HL-60/S4 treated with phorbol 12-myristate 13-acetate at 8.2 ng/mL for 4 days and 3 days (cell line): ENCODE results near the gene GLYATL1.

Experiments
- in situ Hi-C: fragments of 300-500 bp; cut with MboI; formaldehyde crosslinking; loops from 2 replicates; pipeline ENCODE4 v1.15.0; 2022; ENCODE audit warnings: low sequenced_read_pairs

GLYATL1 gene, protein sequence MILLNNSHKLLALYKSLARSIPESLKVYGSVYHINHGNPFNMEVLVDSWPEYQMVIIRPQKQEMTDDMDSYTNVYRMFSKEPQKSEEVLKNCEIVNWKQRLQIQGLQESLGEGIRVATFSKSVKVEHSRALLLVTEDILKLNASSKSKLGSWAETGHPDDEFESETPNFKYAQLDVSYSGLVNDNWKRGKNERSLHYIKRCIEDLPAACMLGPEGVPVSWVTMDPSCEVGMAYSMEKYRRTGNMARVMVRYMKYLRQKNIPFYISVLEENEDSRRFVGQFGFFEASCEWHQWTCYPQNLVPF

DNA sequence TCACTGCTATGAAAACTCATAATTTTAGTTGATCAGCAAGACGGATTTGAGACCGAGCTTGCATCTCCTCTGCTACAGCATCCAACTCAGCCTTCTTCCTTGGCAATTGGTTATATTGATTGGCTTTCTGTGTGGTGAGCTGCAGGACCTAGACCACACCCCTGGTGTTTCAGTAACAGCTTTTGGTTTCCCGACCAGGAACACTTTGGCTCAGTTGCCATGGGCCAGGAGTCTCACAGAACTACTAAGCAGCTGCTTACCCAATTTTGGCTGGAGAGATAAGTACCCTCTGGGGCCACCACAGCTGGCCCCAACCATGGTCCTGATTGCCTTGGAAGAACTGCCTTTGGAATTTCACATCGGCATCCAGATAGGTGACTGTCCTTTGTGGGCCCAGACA, at the start of gene GLYATL1:
Gene GLYATL1 (plus strand): TSS at position 212 of the 400 bp plus-strand sequence. CDS start 7,600 bp downstream, outside the sequence.
- in situ Hi-C loops, result no loop called here

GRCh38 chr11:58893899-58894298, 45.4 kb upstream of the GLYATL1 start:
- in situ Hi-C loops, result no loop called here

DNA sequence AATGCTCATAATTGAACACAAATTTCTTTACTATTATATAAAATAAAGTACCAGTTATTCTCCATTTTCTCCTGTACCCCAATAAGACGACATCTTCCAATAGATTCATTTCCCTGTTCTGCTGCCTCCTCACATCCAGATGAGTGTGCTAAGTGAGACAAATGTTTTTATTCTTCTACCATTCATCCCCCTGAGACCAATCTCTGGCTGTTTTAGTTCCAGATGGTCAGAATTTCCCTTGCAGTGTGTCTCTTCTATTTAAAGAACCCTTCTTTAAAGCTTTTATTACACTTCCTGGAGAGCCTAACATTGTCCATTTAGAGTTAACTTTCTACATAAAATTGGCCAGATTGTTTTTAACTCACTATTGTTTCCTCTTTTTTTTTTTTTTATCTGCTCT, 41.2 kb upstream of the GLYATL1 start:
- in situ Hi-C loops, result no loop called here

DNA sequence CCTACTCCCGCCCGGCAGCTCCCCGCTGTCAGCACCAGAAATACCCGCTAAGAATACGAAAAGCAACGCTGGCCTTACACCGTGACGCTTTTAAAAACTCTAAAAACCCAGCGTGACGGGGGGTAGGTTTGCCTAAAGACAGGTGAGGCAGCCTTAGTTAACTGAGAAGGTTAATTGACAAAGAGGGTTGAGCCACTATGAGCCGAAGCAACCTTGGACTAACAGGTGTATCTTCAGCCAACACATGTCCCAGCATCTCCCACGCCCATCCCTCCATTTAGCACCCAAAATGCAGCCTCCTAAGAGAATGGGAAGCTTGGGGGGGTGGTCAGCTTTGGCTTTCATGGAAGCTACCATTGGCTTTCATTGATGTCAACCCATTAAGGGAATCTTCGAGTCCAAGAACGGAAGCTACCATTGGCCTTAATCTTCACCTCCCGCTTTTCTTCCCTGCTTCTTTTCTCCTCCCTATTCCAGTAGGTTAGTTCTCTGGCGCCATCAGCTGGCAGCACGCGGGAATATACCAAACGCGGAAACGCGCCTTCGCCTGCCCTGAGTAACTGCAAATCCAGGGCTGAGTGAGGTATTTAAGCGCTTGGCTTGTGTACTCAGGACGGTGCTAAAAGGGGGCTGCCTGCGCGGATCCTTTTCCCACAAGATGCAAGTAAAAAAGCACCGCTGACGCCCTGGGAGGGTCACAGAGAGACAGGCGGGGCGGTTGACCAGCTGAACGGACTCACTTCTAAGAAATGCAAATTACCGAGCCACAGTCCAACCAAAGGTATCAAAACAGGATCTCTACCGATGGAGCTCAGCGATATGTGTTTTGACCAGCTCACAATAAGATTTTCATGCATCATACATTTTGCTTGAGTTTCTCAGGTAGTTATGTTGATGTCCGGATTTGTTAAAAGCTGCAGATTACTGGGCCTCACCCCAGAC, 38.5 kb upstream of the GLYATL1 start:
- in situ Hi-C loops, result no loop called here

DNA sequence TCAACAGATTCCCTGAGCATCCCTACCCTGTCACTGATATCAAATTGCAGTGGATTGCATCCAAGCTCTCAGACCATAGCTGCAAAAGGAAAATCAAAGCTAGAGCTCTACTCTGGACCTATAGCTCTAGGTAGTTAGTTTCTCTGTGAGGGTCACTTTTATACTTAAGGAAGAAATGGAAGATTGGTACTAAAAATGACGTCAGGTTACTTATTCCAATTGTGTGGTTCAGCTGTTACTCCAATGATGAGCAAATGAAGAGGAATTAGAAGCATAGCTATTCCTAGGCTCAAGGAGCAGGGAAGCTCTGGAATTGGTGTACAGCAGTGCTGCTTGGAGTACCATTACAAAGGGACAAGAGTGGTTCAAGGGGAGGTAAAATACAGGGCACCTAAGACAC, 36.4 kb upstream of the GLYATL1 start:
- in situ Hi-C loops, result no loop called here

DNA sequence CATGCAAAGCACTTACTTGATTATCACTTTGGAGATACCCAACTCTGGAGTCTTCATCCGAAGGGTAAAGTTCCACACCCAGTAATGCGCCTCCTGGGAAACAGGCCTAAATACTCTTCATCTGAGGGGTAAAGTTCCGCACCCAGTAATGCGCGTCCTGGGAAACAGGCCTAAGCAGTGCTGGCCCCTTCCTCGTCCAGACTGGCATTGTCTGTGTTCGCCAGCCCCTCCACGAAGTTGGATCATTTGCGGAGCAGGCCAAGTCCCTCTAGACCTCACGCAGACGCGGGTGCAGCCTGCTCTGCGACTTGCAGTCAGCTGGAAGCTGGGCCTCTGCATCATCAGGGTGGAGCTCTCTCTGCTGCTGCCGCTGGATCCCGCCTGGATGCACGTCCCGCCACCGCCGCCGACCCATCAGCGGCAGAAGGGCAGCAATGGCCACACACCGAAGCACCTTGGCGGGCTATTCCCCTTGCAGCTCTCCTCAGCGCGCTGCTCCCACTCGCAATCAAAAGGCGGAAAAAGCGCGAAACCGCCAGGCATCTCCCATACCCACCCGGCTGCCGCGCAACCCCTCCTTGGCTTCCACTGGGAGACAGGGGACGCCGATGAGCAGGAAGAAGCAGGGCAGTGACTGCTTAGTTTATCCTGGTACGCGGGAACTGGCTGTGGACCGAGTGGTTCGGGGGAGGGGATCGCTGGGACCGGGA, 34.1 kb upstream of the GLYATL1 start:
- in situ Hi-C loops, result no loop called here

DNA sequence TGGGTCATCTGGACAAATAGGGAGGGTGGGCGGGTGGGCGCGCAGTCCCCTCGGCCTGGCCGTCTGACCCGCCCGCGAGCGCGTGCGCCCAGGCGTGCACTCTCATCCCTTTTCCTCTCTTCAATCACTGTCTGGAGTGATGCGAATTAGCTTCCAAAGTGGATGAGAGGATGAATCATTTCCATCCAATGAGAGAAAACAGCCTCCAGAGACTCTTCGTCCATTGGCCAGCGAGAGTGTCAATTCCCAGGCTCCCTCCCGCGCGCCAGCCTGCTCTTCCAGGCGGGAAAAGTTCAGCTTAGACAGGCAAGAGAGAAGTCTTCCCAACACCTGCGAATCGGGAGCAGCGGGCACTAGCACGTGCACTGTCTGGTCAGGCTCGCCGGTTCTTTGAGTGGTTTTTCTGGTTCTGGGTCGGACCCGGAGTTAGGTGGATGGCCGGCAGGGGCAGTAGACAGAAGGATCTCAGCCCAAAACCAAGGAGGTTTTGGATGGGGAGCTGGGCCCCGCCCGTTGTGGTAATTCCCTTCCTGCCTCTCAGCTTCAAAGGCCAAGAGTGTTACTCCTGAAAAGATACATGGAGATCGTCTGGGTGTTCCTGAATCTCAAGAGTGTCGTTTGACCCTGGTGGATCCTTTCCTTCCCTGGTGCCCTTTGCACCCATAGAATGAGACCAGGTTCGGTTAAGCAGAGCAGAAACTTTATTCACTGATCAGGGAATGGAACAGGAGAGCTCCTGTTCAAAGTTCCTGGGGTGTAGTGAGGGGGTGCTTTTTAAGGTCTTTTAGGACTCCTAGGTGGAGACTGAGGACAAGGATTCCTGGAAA, 33.4 kb upstream of the GLYATL1 start:
- in situ Hi-C loops, result no loop called here

- in situ Hi-C loops, result no loop called here
Measured at GRCh38 chr11:58907780-58908179, 31.5 kb upstream of the GLYATL1 start.

- in situ Hi-C loops, result no loop called here
Measured at GRCh38 chr11:58912124-58912523, 27.2 kb upstream of the GLYATL1 start.

DNA sequence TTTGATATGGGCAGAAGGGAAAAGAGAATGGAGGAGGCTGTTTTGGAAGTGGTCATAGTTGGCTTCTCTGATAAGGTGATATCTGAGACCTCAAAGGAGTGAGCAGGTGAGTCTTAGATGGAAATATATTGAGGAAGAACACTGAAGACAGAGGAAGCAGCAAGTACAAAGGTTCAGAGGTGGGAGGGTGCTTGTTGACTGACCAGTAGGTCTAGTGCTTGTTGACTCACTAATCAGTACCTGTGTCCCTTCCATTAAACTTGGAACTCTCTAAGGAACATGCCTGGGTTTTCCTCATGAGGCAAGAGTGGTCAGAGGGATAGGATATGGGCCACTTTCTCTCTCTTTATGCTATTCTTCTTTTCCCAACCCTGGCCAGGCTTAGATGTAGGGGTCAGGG, 25.6 kb upstream of the GLYATL1 start:
- in situ Hi-C loops, result no loop called here

GRCh38 chr11:58914821-58915543, 24.3 kb upstream of the GLYATL1 start:
- in situ Hi-C loops, result no loop called here

DNA sequence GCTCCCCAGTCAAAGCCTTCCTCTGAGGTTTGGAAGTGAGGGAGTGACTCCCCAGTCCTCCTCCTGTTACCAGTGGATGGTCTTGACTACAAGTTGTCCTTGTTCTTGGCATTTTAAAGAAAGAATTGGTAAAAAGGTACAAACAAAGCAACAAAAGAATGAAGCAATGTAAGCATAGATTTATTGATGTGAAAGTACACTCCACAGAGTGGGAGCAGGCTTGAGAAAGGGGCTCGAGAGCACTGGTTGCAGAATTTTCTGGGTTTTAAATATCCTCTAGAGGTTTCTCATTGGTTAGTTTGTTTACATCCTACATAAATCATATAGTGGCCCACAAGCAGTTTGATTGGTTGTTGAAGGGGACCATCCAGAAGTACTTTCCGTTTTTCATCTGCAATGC, 22.7 kb upstream of the GLYATL1 start:
- in situ Hi-C loops, result no loop called here

- in situ Hi-C loops, result no loop called here
Measured at GRCh38 chr11:58917159-58917783, 22.0 kb upstream of the GLYATL1 start.

DNA sequence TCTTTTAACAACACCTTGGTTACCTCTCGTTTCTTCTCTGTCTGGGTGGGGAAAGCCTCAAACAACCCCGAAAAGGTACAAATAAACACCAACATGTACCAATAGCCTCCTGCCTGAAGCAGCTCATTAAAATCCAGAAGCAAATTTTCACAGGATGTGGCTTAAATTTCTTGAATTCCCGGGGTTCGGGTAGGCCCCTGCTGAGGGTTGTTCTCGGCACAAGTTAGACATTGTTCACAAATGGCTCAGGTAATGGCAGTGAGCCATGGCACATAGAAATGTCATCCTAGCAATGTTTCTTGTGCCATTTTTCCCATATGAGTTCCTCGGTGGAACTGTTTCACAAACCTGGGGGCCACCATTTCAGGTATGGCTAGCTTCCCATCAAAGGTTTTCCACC, 19.7 kb upstream of the GLYATL1 start:
- in situ Hi-C loops, result no loop called here

GRCh38 chr11:58919980-58920379, 19.3 kb upstream of the GLYATL1 start:
- in situ Hi-C loops, result no loop called here

GRCh38 chr11:58921778-58922390, 17.4 kb upstream of the GLYATL1 start:
- in situ Hi-C loops, result no loop called here

DNA sequence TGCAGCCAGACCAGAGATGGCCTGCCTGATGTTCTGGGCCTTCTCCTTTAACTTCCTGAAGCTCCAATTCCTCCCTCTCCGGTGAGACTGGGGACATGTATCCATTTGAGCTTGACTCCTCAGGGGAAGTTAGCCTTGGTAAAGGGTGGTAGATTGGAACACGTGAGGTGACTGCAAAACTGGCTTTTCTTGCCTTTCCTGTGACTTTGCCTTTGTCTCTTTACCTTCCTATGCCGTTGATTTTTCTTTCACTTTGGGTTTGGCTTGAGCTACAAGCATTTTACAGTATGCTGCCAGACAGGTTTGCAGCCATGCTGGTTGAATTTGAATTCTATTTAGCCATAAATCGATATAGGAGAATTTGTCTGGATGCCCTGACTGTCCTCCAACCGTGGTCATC, 16.8 kb upstream of the GLYATL1 start:
- in situ Hi-C loops, result no loop called here

- in situ Hi-C loops, result no loop called here
Measured at GRCh38 chr11:58923300-58923788, 15.9 kb upstream of the GLYATL1 start.

DNA sequence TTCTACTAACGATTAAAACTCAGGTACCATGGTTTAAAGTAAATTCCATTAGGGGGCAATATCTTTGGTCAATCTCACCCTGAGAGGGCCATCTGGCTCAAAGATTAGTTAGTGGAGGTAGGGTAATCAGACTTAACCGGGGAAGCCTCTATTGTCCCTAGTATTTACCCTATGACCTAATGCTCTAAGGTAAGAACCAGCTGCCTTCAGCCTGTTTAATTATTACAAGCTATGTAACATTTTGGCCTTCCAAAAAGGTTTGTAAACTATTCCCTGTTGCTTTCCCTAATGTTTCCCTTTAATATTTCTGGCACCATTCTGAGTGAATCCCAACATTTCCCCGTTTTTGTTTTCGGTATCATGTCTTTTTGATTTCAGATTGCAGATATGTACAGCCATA, 15.1 kb upstream of the GLYATL1 start:
- in situ Hi-C loops, result no loop called here
